T-helper 2 cell (primary cell): ENCODE data around the gene METTL22.

ENCODE experiments used
- DNase-seq, 5 experiments: peaks; one replicate each; pipeline versions ENCODE4 v3.0.0 to v3.0.0-alpha.2; 2012 to 2022
- total RNA-seq, 2 donors: gene quantifications; one replicate each; lab custom pipeline; 2026; lab: John Stamatoyannopoulos, UW

The METTL22 gene, protein sequence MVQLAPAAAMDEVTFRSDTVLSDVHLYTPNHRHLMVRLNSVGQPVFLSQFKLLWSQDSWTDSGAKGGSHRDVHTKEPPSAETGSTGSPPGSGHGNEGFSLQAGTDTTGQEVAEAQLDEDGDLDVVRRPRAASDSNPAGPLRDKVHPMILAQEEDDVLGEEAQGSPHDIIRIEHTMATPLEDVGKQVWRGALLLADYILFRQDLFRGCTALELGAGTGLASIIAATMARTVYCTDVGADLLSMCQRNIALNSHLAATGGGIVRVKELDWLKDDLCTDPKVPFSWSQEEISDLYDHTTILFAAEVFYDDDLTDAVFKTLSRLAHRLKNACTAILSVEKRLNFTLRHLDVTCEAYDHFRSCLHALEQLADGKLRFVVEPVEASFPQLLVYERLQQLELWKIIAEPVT
- total RNA-seq, result 8.7 to 15.2 reads per million in 2 donors

DNA sequence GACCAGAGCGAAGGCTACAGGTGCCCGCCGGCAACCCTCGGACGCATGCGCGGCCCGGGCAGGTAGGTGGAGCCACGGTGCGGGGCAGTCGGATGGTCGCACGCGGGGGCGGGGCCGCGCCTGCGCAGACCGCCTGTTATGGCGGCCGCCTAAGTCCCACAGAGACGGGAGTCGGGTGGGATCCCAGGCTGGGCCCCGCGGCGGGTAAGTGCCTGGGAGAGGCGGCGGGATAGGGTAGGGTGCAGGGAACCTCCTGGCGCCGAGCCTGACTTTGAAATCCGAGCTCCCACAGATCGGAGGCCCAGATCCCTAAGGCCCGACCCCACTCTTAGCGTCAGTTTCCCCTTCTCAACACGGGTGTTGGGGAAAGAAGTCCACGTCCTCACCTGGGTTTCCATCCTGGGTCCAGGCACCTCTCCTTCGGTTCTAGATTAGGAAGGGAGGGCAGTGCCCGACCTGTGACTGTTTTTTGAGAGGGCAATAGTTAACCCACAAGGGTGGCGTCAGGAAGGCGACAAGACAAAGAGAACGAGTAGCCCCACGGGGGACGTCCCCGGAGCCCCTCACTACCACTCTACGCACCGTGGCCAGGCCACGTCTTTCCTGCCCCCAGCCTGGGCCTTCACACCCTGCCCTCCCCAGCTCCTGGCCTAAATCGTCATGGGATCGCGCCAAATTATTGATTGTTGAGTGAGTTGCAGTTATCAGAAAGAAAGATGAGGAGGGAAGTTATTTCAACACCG is at the start of gene METTL22:
Gene METTL22 (plus strand): TSS at position 127 of the 743 bp plus-strand sequence. CDS start 3,968 bp downstream, outside the sequence.
- DNase-seq, result peak; percentile 86 to 91 (median 89)

DNA sequence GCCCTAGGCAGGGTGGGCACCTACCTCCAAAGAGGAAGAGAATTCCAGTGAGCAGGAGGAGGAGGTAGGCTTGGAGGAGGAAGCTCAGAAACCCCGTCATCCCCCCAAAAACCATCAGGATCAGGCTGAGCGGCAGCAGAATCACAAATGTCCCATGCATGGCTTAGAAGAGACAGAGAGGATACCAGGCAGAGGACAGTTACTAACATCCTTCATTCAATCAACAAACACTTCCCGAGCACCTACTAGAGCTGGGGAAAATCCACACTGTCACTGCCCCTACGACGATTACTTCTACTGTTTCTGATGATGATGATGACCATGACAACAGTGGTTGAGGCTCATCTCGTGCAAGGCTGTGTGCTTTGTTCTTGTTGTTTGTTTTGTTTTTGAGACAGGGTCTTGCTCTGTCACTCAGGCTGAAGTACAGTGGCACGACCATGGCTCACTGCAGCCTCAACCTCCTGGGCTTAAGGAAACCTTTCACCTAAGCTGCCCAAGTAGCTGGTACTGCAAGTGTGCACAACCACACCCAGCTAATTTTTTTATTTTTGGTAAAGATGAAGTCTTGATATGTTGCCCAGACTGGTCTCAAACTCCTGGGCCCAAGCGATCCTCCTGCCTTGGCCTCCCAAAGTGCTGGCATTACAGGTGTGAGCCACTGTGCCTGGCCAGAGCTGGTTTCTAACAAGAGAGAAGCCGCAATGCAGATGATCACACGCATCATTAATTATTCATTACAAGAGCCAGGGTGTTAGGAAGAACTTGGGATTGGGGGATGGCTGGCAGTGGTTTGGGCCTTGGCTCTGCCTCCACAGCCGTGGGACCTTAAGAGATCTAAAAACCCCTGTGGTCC is 49.2 kb upstream of the METTL22 start:
- no peak for DNase-seq

DNA sequence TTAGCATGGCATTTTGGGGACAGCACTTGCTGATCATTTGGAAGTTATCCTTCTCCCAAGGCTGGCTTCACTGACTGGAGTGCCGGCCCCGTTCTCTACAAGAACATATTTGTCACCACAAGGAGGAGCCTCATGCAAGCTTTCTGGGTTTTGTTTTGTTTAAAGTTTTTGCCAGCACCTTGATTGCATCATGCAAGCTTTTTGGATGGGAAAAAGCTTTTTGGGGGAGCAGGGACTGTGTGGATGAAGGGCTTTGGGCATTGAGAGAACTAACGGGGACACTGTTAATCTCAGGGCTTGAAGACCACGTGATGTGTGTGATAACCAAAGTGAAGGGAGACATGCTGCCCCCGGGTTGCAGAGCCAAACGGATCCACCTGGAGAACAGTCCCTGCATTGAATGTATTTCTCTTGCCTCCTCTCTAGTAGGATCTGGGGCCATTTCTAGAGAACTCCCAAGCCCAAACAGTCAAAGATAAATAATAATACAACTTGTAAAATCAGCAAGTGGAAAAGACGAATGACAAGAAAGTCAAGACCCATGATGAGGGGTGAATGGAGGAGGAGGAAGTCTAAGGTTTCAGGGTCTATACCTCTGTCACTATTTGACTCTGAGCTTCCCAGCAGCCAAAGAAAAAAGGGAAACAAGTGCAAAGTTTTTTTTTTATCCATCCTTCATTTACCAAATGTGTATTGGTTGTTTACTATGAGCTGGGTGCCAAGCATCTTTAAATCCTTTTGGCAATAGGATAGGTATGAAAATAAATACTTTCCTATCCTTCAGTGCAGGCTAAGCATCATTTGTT is 48.4 kb upstream of the METTL22 start:
- no peak for DNase-seq

DNA sequence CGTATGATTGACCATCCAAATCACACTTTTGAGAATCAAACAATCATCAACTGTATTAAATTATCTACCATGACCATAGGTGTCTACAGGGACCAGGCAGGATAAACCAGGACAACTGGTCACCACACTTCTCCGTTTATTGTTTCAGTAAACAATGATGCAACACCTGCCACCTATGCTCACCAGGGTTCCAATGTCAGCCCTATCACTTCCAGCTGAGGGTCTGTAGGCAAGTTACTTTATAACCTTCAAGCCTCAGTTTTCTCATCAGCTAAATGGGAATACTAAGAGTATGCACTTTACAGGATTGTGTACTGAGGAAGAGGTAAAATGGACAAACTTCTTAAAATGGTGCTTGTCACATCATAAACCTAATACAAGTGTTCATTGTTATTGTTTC is 46.1 kb upstream of the METTL22 start:
- no peak for DNase-seq

DNA sequence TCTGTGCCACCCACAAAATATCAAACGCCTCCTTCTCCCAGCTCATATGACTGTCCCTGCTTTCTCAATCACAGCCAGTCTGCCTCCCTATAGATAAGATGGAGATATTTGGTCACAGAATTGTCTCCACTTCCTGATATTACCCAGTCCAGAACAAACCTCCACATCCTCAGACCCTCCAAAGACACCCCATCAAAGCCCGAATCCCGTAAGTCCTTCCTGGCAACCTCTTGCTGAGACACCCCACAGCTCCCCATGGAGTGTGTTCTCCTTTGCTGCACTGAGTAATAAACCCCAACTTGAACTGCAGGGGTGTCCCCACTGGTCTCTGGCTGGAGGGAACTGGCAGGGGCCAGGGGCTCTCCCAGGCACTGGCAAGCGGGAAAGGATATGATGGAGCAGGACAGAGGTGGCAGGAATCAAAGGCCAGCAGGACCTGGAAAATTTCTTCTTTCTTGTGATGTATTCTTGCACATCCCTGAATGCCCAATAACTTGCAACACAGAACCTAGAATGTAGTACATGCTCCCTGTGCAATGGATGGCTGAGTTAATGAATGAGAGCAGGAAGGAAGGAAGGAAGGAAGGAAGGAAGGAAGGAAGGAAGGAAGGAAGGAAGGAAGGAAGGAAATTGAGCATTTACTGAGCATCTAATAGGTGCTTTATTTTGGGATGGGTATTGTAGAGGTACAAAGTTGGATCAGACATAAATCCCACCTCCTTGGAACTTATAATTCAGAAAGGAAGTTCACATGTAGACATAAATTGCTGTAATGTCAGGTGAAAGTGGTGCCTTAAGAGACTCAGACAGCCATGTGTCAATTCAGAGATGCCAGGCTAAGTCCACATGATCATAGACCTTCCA is 45.1 kb upstream of the METTL22 start:
- no peak for DNase-seq

DNA sequence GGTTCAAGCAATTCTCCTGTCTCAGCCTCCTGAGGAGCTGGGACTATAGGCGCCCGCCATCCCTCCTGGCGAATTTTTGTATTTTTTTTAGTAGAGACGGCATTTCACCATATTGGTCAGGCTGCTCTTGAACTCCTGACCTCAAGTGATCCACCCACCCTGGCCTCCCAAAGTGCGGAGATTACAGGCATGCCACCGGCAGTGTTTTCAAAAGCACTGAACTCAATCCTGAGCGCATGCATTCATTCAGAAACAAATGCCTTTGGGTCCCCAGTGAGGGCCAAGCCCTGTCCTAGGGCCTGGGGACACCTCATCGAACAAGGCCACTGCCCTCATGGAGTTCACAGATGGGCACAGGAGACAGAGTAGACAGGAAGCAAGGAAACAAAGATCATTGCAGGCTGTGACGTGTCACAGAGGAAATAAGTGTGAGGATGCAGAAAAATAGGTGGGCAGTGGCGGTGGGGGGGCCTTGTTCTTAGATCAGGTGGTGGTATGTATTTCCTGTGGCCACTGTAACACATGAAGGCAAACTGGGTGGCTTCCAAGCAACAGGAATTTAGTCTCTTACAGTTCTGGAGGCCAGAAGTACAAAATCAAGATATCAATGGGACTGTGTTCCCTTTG is 43.7 kb upstream of the METTL22 start:
- no peak for DNase-seq

DNA sequence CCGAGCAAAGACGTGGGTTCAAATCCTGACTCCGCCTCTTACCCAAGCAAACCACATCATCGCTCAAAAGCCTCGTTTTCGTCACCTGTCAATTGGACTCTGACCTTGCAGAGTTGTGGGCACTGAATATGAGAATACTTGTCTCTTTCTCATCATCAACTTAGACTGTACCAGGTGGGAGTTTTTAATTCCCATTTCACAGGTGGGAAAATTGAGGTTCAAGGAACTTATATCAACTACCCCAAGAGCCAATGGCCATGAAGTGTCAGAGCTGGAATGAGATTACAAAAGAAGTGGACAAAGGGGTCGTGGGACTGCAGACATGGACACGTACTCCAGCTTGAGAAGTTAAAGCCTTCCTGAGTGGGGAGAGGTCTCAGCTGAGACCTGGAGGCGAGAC is 41.9 kb upstream of the METTL22 start:
- DNase-seq, result no peak

DNA sequence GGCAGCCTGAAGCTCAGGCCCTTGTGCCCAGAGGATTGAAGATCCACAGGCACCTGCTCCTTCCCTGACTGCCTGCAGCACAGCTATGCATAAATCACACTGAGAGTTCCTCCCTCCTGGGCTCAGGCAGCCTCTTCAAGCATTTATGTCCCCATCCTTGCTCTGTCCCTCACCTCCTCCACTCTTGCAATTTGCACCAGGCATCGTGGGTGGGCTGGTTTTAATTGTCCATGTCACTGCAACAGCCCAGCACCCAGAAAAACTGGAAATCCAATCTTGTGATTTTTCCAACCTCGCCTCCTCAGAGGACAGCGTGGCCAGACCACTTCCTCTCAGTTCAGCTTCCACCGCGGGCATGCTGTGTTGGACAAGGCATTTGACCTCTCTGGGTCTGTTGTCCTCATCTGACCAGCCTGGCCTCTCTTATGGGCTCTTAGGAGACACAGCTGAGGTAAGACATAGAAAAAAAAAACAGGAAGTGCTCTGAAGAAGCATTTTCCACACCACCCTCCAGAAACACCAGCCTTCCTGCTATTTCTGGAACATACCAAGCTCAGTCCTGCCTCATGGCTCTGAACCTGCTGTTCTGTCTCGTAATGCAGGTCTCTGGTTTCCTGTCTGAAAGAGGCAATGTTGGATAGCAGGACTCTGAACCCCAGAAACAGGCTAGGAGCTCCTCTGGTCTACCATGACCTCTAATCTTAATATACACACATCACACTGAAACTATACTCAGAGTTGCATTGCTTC is 39.5 kb upstream of the METTL22 start:
- no peak for DNase-seq

DNA sequence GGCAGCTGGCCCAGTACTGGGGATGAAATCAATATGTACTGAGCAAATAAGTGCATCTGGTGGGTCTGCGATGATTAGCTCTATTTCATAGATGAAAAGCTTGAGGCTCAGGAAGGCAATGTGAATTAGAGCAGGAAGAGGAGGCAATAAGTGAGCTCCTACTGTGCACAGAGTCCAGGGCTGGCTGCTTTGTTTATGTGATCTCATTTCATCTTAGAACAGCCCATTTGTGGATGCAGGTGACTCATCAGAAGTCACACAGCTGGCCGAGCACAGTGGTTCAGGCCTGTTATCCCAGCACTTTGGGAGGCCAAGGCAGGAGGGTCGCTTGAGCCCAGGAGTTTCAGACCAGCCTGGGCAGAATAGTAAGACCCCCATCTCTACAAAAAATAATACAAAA is 38.3 kb upstream of the METTL22 start:
- DNase-seq, result no peak

DNA sequence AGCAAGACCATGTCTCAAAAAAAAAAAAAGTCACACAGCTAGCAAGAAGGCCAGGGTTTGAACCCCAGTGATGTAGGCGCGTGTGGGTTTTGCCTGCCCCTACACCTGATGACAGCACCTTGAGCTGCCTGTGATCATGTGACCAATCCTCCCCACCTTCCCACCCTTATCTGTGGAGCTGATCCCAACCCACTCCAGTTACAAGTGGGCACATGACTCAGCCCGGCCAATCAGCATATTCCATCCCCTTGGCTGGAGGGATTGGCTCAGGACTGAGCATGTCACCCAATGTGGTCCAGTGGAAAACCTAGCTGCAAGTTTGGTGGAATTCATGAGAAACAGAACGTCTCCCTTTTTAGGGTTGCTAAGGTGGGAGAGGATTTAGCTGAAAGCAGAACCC is 37.8 kb upstream of the METTL22 start:
- DNase-seq, result no peak

DNA sequence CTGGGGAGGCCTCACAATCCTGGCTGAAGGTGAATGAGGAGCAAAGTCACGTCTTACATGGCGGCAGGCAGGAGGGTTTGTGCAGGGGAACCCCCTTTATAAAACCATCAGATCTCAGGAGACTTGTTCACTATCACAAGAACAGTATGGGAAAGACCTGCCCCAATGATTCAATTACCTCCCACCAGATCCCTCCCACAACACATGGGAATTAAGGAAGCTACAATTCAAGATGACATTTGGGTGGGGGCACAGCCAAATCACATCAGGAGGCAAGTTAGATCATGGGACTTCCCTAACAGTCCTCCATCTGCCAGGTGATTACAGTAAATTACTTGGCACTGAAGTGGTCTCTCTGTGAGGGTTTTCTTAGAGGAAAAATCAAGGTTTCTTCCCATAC is 36.5 kb upstream of the METTL22 start:
- no peak for DNase-seq

DNA sequence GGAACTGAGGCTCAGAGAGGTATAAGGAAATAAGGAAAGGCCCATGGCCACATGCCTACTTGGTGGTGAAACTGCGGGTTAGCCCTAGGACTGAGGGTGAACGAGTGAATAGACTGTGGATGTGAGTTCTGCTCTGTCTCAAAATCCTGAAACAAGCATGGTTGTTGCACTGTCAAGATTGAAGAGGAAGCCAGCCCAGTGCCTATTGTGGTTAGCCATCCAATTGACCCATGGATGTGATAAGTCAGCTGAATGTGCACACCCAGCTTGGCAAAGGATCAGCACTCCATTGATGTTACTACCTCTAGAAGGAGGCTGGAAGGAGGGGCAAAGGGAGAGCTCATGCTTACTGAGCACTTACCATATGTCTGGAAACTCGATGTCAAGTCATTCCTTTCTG is 35.6 kb upstream of the METTL22 start:
- DNase-seq, result no peak

DNA sequence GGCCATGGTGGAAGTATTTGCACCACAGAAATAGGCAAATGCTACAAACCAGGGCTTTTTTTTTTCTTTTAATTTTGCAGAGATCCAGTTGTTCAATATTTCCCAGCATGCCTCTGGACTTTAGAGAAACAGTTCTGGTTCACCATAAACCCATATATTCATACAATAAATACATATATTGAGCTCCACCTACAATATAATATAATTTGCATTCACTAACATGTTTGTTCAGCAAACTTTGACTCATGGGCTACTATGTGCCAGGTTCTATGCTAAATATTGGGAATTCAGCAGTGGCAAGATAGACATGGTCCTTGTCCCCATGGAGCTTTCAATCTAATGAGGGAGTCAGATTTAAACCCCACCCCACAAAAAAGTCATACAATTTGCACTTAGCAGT is 34.4 kb upstream of the METTL22 start:
- no peak for DNase-seq

DNA sequence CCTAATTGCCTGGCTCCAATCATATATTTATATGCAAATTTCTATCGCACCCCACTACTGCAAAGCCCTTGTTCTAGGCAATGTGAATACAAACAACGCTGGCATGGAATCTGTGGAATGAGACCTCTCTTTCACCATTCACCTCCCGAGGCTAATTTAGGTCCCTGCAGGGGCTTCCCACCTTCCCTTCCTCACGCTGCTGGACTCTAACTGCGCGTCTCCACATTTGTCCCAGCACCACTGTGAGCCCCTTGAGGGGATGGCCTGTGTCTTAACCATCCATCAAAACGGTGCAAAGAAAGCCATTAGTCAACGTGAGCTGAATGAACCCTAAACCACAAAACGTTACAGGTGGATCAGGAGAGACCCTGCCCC is 32.8 kb upstream of the METTL22 start:
- no peak for DNase-seq

DNA sequence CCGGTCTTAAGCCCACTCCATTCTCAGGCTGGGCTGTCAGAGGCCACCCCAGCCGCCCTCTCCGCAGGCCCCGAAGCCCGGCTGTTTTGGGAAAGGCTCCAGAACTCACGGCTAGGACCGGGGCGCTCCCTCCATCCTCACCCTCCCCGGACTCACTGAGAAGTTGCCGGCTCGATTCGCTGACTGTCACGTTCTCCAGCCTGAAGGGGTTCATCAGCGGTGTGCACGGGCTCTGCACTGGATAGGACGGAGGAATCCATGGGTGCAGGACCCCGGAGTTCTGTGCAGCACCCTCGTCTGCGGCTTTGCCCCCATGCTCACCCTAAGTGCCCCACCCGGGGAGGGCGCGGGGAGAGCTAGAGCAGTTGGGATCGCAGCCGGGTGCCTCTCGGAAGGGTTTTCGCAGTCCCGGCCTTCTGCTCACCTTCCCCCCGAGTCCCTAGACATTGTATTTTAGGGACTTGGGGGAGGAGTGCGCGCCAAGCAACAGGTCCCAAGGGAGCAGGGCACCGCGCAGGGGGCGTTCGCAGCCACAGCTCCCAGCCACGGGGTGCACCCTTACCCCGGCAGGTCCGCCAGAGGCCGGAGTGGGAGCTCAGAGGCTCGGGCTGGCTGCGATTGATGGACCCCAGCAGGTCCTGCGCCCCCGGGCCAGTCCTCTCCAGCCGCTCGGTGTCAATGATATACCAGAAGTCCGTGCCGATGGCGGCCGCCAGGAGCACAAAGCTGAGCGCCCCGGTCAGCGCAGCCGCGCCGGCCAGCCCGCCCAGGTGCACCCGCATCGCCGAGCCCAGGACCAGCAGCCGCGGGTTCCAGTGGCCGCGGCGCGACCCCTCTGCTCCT is 32.2 kb upstream of the METTL22 start:
- no peak for DNase-seq

DNA sequence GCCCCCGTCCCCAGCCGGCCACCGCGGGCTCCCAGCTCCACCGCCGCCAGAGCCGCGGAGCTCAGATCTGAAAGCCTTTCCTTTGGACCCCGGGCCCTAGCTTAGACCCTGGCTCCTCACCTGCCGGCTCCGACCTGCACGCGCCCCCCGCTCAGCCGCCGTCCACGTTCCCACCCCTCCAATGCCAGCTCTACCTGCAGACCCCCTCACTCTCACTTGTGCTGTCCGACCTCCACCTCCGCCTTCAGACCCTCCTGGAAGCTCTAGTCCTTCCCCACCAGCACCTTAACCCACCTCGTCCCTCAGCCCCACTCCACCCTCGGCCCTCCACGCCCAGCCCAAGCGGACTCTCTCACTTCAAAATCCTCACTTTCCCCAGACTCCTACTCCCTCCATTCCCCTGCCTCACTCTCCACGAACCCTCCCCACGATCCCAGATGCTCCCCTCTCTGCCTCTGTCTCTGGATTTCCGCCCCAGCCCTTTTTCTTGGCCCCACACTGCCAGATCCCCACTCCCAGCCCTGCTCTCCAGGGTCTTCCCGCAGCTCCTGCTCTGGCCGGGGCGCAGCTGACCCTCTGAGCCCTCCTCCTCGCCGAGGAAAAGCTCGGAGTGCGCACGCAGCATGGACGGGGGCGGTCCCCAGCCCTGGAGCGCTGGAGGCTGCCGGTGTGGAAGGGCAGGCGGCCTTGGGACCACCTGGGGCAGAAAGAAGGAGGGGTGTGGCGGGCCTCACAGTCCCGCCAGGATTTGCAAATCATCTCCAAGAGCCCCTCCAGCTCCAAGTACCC is 31.4 kb upstream of the METTL22 start, which contains the start of gene TMEM114:
Gene TMEM114 (minus strand): TSS at position 612 of the 789 bp plus-strand sequence. CDS start 673 bp downstream, outside the sequence.
- no peak for DNase-seq

DNA sequence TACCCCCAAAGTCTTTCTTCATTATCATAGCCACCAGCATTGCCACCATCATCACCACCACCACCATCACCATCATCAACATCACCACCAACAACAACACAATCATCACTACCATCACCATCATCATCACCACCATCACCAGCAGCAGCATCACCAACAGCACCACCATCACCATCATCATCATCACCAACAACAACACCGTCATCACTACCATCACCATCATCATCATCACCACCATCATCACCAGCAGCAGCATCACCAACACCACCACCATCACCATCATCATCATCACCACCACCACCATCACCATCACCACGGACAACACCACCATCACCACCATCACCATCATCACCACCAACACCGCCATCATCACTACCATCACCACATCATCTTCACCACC is 30.7 kb upstream of the METTL22 start:
- no peak for DNase-seq

DNA sequence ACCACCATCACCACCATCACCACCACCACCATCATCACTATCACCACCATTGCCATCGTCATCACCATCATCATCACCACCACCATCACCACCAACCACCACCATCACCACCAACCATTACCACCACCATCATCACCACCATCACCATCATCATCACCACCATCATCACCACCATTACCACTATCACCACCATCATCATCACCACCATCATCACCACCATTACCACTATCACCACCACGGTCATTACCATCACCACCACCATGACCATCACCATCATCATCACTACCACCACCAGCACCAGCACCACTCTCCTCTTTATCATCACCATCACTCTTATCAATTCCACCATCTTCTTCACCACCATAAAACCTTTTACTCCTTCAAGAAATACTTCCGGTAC is 30.0 kb upstream of the METTL22 start:
- no peak for DNase-seq
